Osteocyte (in vitro differentiated cells): ENCODE data around the gene CHIT1. TPM values are rescaled to one million over a fixed set of nuclear protein-coding genes. Genes with fewer than 3 reads are reported as not detected.

Experiments used
- DNase-seq: peaks from one replicate; pipeline ENCODE4 v3.0.0; 2021; ENCODE audit warnings: mixed read lengths; ENCODE audit not compliant: unreplicated experiment; ENCODE audit errors: extremely low spot score
- H3K27ac Mint-ChIP-seq: one replicate; pipeline ENCODE4 v1.8.0; 2021; ENCODE audit warnings: mild to moderate bottlenecking, mixed read lengths; ENCODE audit not compliant: unreplicated experiment
- H3K27me3 Mint-ChIP-seq: one replicate; pipeline ENCODE4 v1.8.0; 2021; ENCODE audit warnings: mixed read lengths; ENCODE audit not compliant: unreplicated experiment
- H3K36me3 Mint-ChIP-seq: one replicate; pipeline ENCODE4 v1.8.0; 2021; ENCODE audit warnings: mixed read lengths; ENCODE audit not compliant: unreplicated experiment
- H3K4me1 Mint-ChIP-seq: one replicate; pipeline ENCODE4 v1.8.0; 2021; ENCODE audit warnings: mixed read lengths; ENCODE audit not compliant: unreplicated experiment
- H3K4me3 Mint-ChIP-seq: one replicate; pipeline ENCODE4 v1.8.0; 2021; ENCODE audit warnings: mild to moderate bottlenecking, moderate library complexity, mixed read lengths; ENCODE audit not compliant: unreplicated experiment
- H3K9me3 Mint-ChIP-seq: one replicate; pipeline ENCODE4 v1.8.0; 2021; ENCODE audit warnings: mixed read lengths; ENCODE audit not compliant: unreplicated experiment
- CTCF ChIP-seq: fragments of 200-600 bp; sonication (generic); IDR thresholded peaks from 2 replicates; pipeline ENCODE4 v1.5.0; 2021; ENCODE audit warnings: antibody characterized with exemption, mild to moderate bottlenecking, moderate library complexity
- total RNA-seq: library from RNA; stranded (reverse); gene quantifications from 2 replicates; pipeline ENCODE4 v1.2.1, GENCODE V29; 2021

CHIT1 gene
- total RNA-seq, 1 donor from 2014 or later: not detected

- no peak for DNase-seq
Observed at GRCh38 chr1:203172184-203173010, 57.1 kb downstream of the CHIT1 start.

GRCh38 chr1:203171341-203172183 lies 57.9 kb downstream of the CHIT1 start:
- TF ChIP-seq CTCF: no peak
- no peak for DNase-seq
- Mint-ChIP-seq H3K4me1 (no peaks in the 10 kb centered on the region), H3K9me3 (no peaks in the 10 kb centered on the region), H3K27ac (no peak overlapping the region), H3K36me3 (no peaks in the 10 kb centered on the region), H3K4me3 (no peak overlapping the region), H3K27me3 (peaks cover 4% of the 10 kb centered on the region)

More at GRCh38 chr1:203172184-203173010, 57.1 kb downstream of the CHIT1 start:
- peak; percentile 76 for TF ChIP-seq CTCF
- Mint-ChIP-seq H3K36me3 (no peaks in the 10 kb centered on the region), H3K27ac (no peak overlapping the region), H3K9me3 (no peaks in the 10 kb centered on the region), H3K4me3 (no peak overlapping the region), H3K27me3 (peaks cover 4% of the 10 kb centered on the region), H3K4me1 (peaks cover 5% of the 10 kb centered on the region)

- no peak for DNase-seq
- no peaks in the 10 kb centered on the region for H3K36me3 Mint-ChIP-seq
- H3K27ac Mint-ChIP-seq: no peak overlapping the region
- TF ChIP-seq CTCF: no peak
- no peak overlapping the region for H3K4me3 Mint-ChIP-seq
- no peaks in the 10 kb centered on the region for H3K4me1 Mint-ChIP-seq
- peaks cover 4% of the 10 kb centered on the region for H3K27me3 Mint-ChIP-seq
- no peaks in the 10 kb centered on the region for H3K9me3 Mint-ChIP-seq
Observed at GRCh38 chr1:203170625-203171330, 58.7 kb downstream of the CHIT1 start.

- Mint-ChIP-seq H3K9me3 (no peaks in the 10 kb centered on the region), H3K4me1 (no peaks in the 10 kb centered on the region), H3K36me3 (no peaks in the 10 kb centered on the region), H3K4me3 (no peak overlapping the region), H3K27ac (no peak overlapping the region), H3K27me3 (peaks cover 7% of the 10 kb centered on the region)
- no peak for DNase-seq
- no peak for TF ChIP-seq CTCF
Observed at GRCh38 chr1:203169770-203170520, 59.5 kb downstream of the CHIT1 start.
